Activated naive CD4-positive, alpha-beta T cell treated with anti-CD3 and anti-CD28 coated beads, Interleukin-2, amount 50 U/mL, for 16 hours (primary cell): Measurements from ENCODE around the gene TMEM239.
"Not testable (repeated sequence)": the region's sequence is repeated elsewhere in the genome, so short reads cannot be mapped to it uniquely, and the experiment has no call there.

Experiments used
- DNase-seq: peaks from one replicate; pipeline ENCODE4 v3.0.0-alpha.2; 2020

TMEM239 gene

GRCh38 chr20:2799688-2800520 is 16.3 kb upstream of the TMEM239 start:
- no peak for DNase-seq

- no peak for DNase-seq
These were observed 15.5 kb upstream of the TMEM239 start, which contains the start of gene CPXM1 for GRCh38 chr20:2800521-2801285. TSS of gene CPXM1 (minus strand) at chr20:2800627. CDS start at chr20:2800572, 55 bp downstream.

- DNase-seq: no peak
These were observed 14.9 kb upstream of the TMEM239 start for GRCh38 chr20:2801286-2801728.

- DNase-seq: no peak
These were observed 11.9 kb upstream of the TMEM239 start for GRCh38 chr20:2804041-2804828.

- DNase-seq: no peak
These were observed 11.1 kb upstream of the TMEM239 start for GRCh38 chr20:2804852-2805688.

GRCh38 chr20:2805689-2806350 is 10.3 kb upstream of the TMEM239 start:
- no peak for DNase-seq

- no peak for DNase-seq
These were observed 9.8 kb upstream of the TMEM239 start for GRCh38 chr20:2806351-2806701.

GRCh38 chr20:2807019-2807418 is 9.1 kb upstream of the TMEM239 start:
- no peak for DNase-seq

- DNase-seq: not testable (repeated sequence)
These were observed 8.2 kb upstream of the TMEM239 start for GRCh38 chr20:2807929-2808328.

- DNase-seq: no peak
These were observed 6.5 kb upstream of the TMEM239 start for GRCh38 chr20:2809690-2810089.

- no peak for DNase-seq
These were observed 4.0 kb upstream of the TMEM239 start for GRCh38 chr20:2812189-2812588.

GRCh38 chr20:2814076-2814475 is 2.1 kb upstream of the TMEM239 start:
- no peak for DNase-seq

- no peak for DNase-seq
These were observed 1.5 kb upstream of the TMEM239 start, which contains the start of gene C20orf141 for GRCh38 chr20:2814587-2815051. TSS of gene C20orf141 (plus strand) at chr20:2814987. CDS start at chr20:2815185, 198 bp downstream.

- no peak for DNase-seq
These were observed 793 bp upstream of the TMEM239 start for GRCh38 chr20:2815242-2815900.

GRCh38 chr20:2816583-2817340 is 598 bp downstream of the TMEM239 start:
- DNase-seq: no peak

GRCh38 chr20:2817341-2817726 is 1.2 kb downstream of the TMEM239 start:
- no peak for DNase-seq

GRCh38 chr20:2817891-2818595 is 1.9 kb downstream of the TMEM239 start:
- DNase-seq: no peak

- DNase-seq: no peak
These were observed 4.1 kb downstream of the TMEM239 start for GRCh38 chr20:2820084-2820895.
